Ishikawa (cell line): ENCODE measurements around the gene CANT1.

Experiments
- CEBPB ChIP-seq: IDR thresholded peaks from 2 replicates; pipeline ENCODE4 v1.6.1; 2012
- CREB1 ChIP-seq: IDR thresholded peaks from 2 replicates; pipeline ENCODE4 v1.6.1; 2012; ENCODE audit warnings: low read depth
- EGR1 ChIP-seq: IDR thresholded peaks from 2 replicates; pipeline ENCODE4 v1.6.1; 2012
- EP300 ChIP-seq: IDR thresholded peaks from 2 replicates; pipeline ENCODE4 v1.6.1; 2012; ENCODE audit warnings: borderline replicate concordance
- FOXM1 ChIP-seq: IDR thresholded peaks from 2 replicates; pipeline ENCODE4 v1.6.1; 2012; ENCODE audit warnings: low read depth, borderline replicate concordance
- NFIC ChIP-seq: IDR thresholded peaks from 2 replicates; pipeline ENCODE4 v1.6.1; 2012
- RAD21 ChIP-seq: IDR thresholded peaks from 2 replicates; pipeline ENCODE4 v1.6.1; 2012; ENCODE audit warnings: low read depth
- REST ChIP-seq: IDR thresholded peaks from 2 replicates; pipeline ENCODE4 v1.6.1; 2012; ENCODE audit warnings: low read depth, mild to moderate bottlenecking
- TAF1 ChIP-seq: IDR thresholded peaks from 2 replicates; pipeline ENCODE4 v1.6.1; 2012; ENCODE audit warnings: low read depth, mild to moderate bottlenecking
- TCF12 ChIP-seq: IDR thresholded peaks from 2 replicates; pipeline ENCODE4 v1.6.1; 2012; ENCODE audit warnings: low read depth
- TEAD4 ChIP-seq: IDR thresholded peaks from 2 replicates; pipeline ENCODE4 v1.6.1; 2012
- YY1 ChIP-seq: IDR thresholded peaks from 2 replicates; pipeline ENCODE4 v1.6.1; 2012; ENCODE audit warnings: low read depth
- TF ChIP-seq, protein P1 (sequence below): IDR thresholded peaks from 2 replicates; pipeline ENCODE4 v1.6.1; 2012

- no peak for TF ChIP-seq RAD21
- TF ChIP-seq REST, result no peak
- no peak for TF ChIP-seq EP300
- TF ChIP-seq CREB1, result no peak
- no peak for TF ChIP-seq TEAD4
- TF ChIP-seq, protein P1, sequence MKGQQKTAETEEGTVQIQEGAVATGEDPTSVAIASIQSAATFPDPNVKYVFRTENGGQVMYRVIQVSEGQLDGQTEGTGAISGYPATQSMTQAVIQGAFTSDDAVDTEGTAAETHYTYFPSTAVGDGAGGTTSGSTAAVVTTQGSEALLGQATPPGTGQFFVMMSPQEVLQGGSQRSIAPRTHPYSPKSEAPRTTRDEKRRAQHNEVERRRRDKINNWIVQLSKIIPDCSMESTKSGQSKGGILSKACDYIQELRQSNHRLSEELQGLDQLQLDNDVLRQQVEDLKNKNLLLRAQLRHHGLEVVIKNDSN, result no peak
- no peak for TF ChIP-seq TAF1
- no peak for TF ChIP-seq YY1
- TF ChIP-seq EGR1, result no peak
- no peak for TF ChIP-seq FOXM1
- no peak for TF ChIP-seq CEBPB
- TF ChIP-seq TCF12, result no peak
- TF ChIP-seq NFIC, result no peak
Observed at GRCh38 chr17:79039886-79040285, 30.3 kb upstream of the CANT1 start.
